Measurements from ENCODE around the gene CCZ1B.
"Not testable (repeated sequence)": the region's sequence is repeated elsewhere in the genome, so short reads cannot be mapped to it uniquely, and the experiment has no call there.

Gene CCZ1B

GRCh38 chr7:6826151-6826550 lies at the start of gene CCZ1B:
TSS of gene CCZ1B (minus strand) at chr7:6826275. CDS start at chr7:6826197, 78 bp downstream.
- TF ChIP-seq CTCF (IDR thresholded peaks at IDR 0.05), result 0 out of 2 replicates have a peak, but pooled peaks have one; percentile 14
- H3K27ac ChIP-seq, result peak within 1 kb of the TSS; percentile 34; the same call in 1 of the 2 replicates

GRCh38 chr7:6875022-6875421 lies 48.9 kb upstream of the CCZ1B start:
- H3K27ac ChIP-seq, result not testable (repeated sequence)

- H3K27ac ChIP-seq, result not testable (repeated sequence)
Measured at GRCh38 chr7:6872246-6872945, 46.3 kb upstream of the CCZ1B start.

GRCh38 chr7:6871421-6872144 lies 45.5 kb upstream of the CCZ1B start:
- H3K27ac ChIP-seq, result not testable (repeated sequence)

GRCh38 chr7:6864751-6865150 lies 38.7 kb upstream of the CCZ1B start:
- H3K27ac ChIP-seq, result not testable (repeated sequence)

- H3K27ac ChIP-seq, result not testable (repeated sequence)
Measured at GRCh38 chr7:6864188-6864587, 38.1 kb upstream of the CCZ1B start.

- not testable (repeated sequence) for H3K27ac ChIP-seq
Measured at GRCh38 chr7:6862876-6863275, 36.8 kb upstream of the CCZ1B start.

GRCh38 chr7:6857721-6858314 lies 31.7 kb upstream of the CCZ1B start:
- H3K27ac ChIP-seq, result not testable (repeated sequence)
- TF ChIP-seq CTCF (IDR thresholded peaks at IDR 0.05), result peak; percentile 92

GRCh38 chr7:6855563-6856131 lies 29.6 kb upstream of the CCZ1B start:
- not testable (repeated sequence) for H3K27ac ChIP-seq

- not testable (repeated sequence) for H3K27ac ChIP-seq
Measured at GRCh38 chr7:6854747-6855562, 28.9 kb upstream of the CCZ1B start.

- not testable (repeated sequence) for H3K27ac ChIP-seq
Measured at GRCh38 chr7:6853681-6854080, 27.6 kb upstream of the CCZ1B start.

GRCh38 chr7:6849127-6849526 lies 23.1 kb upstream of the CCZ1B start:
- H3K27ac ChIP-seq, result not testable (repeated sequence)

- not testable (repeated sequence) for H3K27ac ChIP-seq
Measured at GRCh38 chr7:6847751-6848150, 21.7 kb upstream of the CCZ1B start.

GRCh38 chr7:6845971-6846449 lies 19.9 kb upstream of the CCZ1B start:
- not testable (repeated sequence) for H3K27ac ChIP-seq

GRCh38 chr7:6843654-6844053 lies 17.6 kb upstream of the CCZ1B start:
- H3K27ac ChIP-seq, result not testable (repeated sequence)

GRCh38 chr7:6843092-6843491 lies 17.0 kb upstream of the CCZ1B start:
- H3K27ac ChIP-seq, result not testable (repeated sequence)

GRCh38 chr7:6842278-6842921 lies 16.3 kb upstream of the CCZ1B start:
- not testable (repeated sequence) for H3K27ac ChIP-seq

GRCh38 chr7:6837081-6837480 lies 11.0 kb upstream of the CCZ1B start:
- not testable (repeated sequence) for H3K27ac ChIP-seq
